A673 (cell line): ENCODE results near the gene HDHD3.

ENCODE experiments used
- CTCF ChIP-seq: fragments of 300-800, 200-600 bp; sonication (generic); conservative IDR thresholded peaks from 2 replicates; pipeline ENCODE4 v1.5.1; 2017; ENCODE audit warnings: low read depth, mild to moderate bottlenecking, antibody characterized with exemption, low read length, moderate library complexity, mixed read lengths
- EZH2 ChIP-seq: fragments of 200-600 bp; sonication (generic); IDR thresholded peaks from 2 replicates; pipeline ENCODE4 v1.6.1; 2017; ENCODE audit warnings: borderline replicate concordance, low read depth, mild to moderate bottlenecking, mixed read lengths, antibody characterized with exemption, low read length; ENCODE audit not compliant: poor library complexity, severe bottlenecking

GRCh38 chr9:113361304-113362018 is 15.3 kb downstream of the HDHD3 start:
- TF ChIP-seq CTCF (no peak), EZH2 (no peak)
